Right kidney (tissue), 1 donor: ENCODE measurements around the gene FCHSD2.

ENCODE experiments used
- DNase-seq: peaks from one replicate; pipeline ENCODE4 v3.0.0-alpha.2; 2016

FCHSD2 gene

GRCh38 chr11:73172992-73173656, 31.0 kb upstream of the FCHSD2 start:
- DNase-seq, result no peak

GRCh38 chr11:73171436-73172161, 29.5 kb upstream of the FCHSD2 start:
- no peak for DNase-seq

- no peak for DNase-seq
Measured at GRCh38 chr11:73170140-73170539, 28.0 kb upstream of the FCHSD2 start.

- no peak for DNase-seq
Measured at GRCh38 chr11:73168925-73169579, 26.9 kb upstream of the FCHSD2 start.

GRCh38 chr11:73167363-73167954, 25.3 kb upstream of the FCHSD2 start:
- DNase-seq, result no peak

GRCh38 chr11:73164803-73165540, 22.9 kb upstream of the FCHSD2 start:
- no peak for DNase-seq

GRCh38 chr11:73163638-73164174, 21.6 kb upstream of the FCHSD2 start:
- no peak for DNase-seq

- no peak for DNase-seq
Measured at GRCh38 chr11:73162196-73162740, 20.1 kb upstream of the FCHSD2 start.

GRCh38 chr11:73160005-73160760, 18.1 kb upstream of the FCHSD2 start:
- DNase-seq, result no peak

GRCh38 chr11:73159297-73159696, 17.2 kb upstream of the FCHSD2 start:
- DNase-seq, result no peak

GRCh38 chr11:73158356-73159051, 16.4 kb upstream of the FCHSD2 start:
- DNase-seq, result no peak

GRCh38 chr11:73157101-73158010, 15.2 kb upstream of the FCHSD2 start:
- peak; percentile 34 for DNase-seq

- DNase-seq, result no peak
Measured at GRCh38 chr11:73156686-73157085, 14.6 kb upstream of the FCHSD2 start.

GRCh38 chr11:73156114-73156513, 14.0 kb upstream of the FCHSD2 start:
- DNase-seq, result no peak

- DNase-seq, result no peak
Measured at GRCh38 chr11:73155102-73155501, 13.0 kb upstream of the FCHSD2 start.

- DNase-seq, result no peak
Measured at GRCh38 chr11:73154178-73154577, 12.1 kb upstream of the FCHSD2 start.

- no peak for DNase-seq
Measured at GRCh38 chr11:73152861-73153483, 10.9 kb upstream of the FCHSD2 start.

GRCh38 chr11:73152086-73152853, 10.2 kb upstream of the FCHSD2 start:
- DNase-seq, result no peak
